GM18519 (cell line): ENCODE measurements around the gene DENND1A.

Experiments used
- ATAC-seq: cut with Tn5 transposase; IDR thresholded peaks from one replicate; pipeline ENCODE4 v1.9.1; 2021; ENCODE audit warnings: mild to moderate bottlenecking, moderate library complexity; ENCODE audit not compliant: unreplicated experiment, low FRiP score

The DENND1A gene

GRCh38 chr9:123513554-123513953, 416.4 kb downstream of the DENND1A start:
- ATAC-seq, result no peak

- no peak for ATAC-seq
Measured at GRCh38 chr9:123511326-123512277, 418.3 kb downstream of the DENND1A start.

- ATAC-seq, result no peak
Measured at GRCh38 chr9:123509646-123510045, 420.3 kb downstream of the DENND1A start.

- no peak for ATAC-seq
Measured at GRCh38 chr9:123508048-123508447, 421.9 kb downstream of the DENND1A start.

DNA sequence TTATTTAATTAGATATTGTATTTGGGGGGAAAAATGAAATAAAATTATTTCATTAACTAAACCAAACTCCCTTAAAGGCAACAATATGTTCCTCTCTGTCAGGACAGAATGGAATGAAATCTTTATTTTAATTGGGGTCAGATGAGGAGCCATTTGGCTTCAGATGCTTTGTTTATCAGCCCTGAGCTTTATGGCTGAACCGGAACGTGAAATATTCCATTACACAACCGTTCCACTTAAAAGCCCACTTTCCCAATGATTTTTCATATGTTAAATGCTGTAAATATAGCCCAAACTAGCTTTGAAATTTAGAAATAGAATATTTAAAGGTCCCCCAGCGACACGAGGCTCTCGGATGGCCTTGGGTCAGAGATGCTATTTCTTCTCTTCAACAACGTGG, 424.4 kb downstream of the DENND1A start:
- ATAC-seq, result no peak

DNA sequence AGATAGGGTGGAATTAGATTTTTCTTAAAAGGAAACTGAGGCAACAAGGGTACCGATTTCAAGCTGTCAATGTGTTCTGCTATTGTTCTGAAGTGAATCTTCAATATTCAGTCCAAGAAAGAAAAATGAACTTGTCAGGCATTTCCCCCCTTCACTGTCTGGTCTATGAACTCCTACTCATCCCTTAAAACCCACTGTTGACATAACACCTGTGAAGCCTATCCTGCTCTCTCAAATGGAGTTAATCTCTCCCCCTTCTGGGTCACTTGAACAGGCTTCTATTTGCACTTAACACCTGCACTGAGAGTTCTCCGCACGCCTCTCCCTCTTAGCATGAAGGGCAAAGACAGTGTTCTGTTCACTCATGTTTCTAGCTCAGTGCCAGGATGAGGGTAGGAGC, 429.6 kb downstream of the DENND1A start:
- no peak for ATAC-seq

GRCh38 chr9:123497830-123498229, 432.1 kb downstream of the DENND1A start:
- ATAC-seq, result no peak

DNA sequence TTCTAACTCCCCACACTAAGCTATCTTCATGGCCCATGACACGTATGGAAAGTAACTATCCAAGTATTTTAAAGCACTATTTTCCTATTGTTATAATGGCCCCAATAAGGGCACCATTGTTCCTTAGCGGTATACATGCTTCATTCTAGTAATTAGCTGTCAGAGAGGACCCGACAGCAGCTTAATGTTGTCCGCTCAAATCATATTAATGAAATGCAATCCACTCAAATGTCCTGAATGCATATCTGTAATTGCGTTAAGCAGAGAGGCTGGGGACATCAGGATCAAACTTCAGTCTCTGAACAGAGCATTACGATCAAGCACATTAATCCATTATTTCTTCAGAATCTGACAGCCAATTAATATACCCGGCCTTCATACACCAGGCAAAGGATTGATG, 434.2 kb downstream of the DENND1A start:
- ATAC-seq, result no peak

DNA sequence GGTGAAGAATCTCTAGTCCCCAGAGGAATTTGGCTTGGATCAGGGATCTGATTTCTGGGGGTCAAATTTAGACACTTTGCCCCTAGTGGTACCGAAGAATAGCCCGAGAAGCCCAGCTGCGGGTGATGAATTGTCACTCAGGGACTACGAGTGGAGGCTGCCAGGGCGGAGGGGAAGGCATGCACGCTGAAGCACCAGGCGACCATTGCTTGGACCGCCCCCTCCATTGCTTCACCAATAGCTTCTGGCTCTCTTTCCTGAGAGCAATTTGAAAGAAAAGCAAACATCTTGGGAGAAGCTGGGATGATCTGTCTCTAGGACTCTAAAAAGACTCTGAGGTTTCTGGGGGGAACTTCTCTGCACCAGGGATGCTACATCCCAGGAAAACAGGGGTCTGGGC, 436.3 kb downstream of the DENND1A start:
- ATAC-seq, result no peak

DNA sequence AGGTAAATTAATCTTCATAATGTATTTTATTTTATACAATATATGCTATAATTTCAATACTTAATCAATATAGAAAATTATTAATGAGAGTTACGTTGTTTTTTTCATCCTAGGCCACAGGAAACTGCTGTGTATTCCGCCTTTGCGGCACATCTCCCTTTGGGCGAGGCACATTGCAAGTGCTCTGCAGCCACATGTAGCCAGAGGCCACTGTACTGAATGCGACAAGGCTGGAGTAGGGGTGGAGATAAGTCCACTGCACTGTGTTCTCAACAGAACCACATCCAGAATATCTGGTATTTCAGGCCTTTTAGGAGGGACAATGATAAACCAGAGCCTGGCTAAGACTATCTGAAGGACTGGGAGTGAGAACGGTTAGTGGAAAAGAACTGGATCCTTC, 439.2 kb downstream of the DENND1A start:
- no peak for ATAC-seq

- ATAC-seq, result no peak
Measured at GRCh38 chr9:123488722-123489321, 441.1 kb downstream of the DENND1A start.

DNA sequence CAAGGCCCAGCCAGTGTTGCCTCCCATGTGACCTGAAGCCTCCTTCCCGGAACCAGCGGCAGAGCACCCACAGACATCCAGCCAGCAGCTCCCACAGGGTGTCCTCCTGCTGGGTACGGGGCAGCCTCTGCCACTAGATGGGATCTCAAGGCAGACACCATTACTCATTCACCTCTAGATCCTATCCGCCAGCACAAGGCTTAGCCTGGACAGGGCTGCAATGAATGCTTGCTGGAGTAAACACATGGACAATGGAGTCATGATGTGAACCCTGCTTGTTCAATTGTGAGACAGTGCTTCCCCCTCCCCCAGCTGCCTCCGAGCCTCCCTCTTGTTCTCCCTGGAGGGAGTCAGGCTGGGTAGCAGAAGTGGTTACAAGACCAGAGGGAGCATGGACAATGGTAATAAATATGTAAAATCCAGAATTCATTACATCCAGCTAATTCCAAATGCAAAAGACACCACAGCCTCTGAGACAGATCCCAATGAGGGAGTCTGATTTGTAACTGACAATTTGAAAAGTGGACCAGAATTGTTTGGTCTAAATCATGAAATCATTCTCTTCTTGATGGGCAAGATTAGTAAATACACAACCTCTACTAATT, 441.9 kb downstream of the DENND1A start:
- no peak for ATAC-seq

DNA sequence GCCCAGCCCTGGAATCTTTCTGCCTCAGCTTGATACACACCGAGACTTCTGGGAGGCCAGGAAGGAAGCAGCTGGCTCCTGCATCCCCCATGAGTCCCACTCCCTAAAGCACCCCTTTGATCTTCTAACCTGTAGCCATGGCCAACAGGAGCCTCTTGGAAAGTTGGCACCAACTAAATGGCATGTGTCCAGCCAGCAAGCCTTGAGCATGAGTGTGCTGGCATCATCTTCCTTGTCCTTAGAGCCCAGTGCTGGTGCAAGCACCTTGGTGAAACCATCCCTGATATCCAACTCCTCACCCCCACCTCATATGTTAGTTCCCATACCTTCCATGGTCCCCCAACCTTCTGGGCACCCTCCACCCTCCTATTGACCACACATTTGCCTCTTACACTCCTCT, 443.5 kb downstream of the DENND1A start:
- ATAC-seq, result no peak

- no peak for ATAC-seq
Measured at GRCh38 chr9:123485216-123485615, 444.7 kb downstream of the DENND1A start.

DNA sequence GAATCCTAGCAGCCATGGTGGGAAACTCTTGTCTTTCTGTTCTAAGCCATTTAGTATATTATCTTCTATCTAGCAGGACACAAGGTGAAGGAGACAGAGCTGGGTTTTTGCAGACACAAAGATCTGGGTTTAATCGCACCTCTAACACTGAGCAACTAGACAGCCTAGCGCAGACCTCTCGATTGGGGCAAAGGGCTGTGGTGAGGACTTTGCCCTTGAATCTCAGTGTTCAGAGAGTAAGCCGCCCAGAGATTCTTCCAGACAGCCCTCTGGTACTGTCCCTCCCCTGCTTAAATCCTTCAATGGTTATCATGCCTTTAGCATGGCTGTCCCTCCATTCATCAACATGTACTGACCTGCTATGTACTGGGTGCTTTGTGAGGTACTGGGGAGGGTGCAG, 445.8 kb downstream of the DENND1A start:
- no peak for ATAC-seq

DNA sequence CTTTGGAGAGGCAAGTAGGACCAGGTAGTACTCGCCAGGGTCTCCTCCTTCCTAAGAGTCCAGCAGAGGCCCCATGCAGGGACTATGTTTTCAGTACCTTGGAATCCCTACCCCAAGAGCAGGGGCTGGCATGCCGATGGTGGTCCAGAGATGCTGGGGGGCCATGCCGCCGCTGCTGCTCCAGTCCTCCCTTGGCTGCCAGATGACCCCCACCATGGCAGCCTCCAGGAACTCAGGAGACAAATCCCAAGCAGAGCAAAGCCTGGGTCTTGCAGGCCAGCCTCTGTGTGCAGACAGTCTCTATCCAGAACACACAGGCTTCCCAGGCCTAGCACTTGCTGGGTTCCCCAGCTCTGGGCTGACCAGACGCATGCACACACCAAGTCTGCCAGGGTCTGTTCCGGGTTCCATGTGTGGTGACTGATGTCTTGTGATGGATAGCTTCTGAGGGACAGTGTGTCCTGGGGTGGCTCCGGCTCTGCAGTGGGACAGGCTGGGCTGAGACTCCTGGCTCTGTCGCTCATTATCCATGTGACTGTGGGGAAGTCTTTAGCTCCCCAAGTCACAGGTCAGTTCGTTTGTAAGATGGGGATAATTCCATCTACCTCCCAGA, 446.6 kb downstream of the DENND1A start:
- no peak for ATAC-seq

DNA sequence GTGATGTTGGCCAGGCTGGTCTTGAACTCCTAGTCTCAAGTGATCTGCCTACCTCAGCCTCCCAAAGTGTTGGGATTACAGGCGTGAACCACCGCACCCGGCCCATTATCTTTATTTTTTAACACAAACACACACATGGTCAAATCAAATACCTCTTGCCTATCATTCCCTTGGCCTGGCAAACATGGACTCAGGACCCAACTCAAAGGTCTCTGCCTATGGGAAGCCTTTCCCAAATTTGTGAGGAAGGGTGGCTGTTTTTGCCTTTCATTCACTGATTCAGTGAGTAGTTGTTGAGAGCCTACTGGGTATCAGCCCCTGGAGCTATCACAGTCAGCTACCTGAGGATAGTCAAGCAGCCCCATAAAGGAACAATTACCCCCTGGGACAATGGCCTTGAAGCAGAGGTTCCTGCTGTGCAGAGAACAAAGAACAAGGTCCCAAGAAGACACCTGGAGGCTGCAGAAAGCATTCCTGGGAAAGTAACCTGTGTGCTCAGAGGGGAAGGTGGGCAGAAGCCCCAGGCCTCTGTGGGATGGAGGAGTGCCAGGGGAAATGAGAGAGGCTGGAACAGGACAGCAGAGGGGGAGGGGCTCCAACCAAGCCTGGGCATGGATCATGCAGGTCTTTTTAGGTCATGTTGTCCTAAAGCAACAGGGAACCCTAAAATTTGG, 447.5 kb downstream of the DENND1A start:
- no peak for ATAC-seq

- ATAC-seq, result no peak
Measured at GRCh38 chr9:123481209-123481865, 448.6 kb downstream of the DENND1A start.

GRCh38 chr9:123480791-123481190, 449.1 kb downstream of the DENND1A start:
- no peak for ATAC-seq

- ATAC-seq, result no peak
Measured at GRCh38 chr9:123480096-123480495, 449.8 kb downstream of the DENND1A start.
